GM12878 (cell line): ENCODE data around the gene DIO1. TPM values are rescaled to one million over a fixed set of nuclear protein-coding genes. Genes with fewer than 3 reads are reported as not detected.

Experiments
- ATAC-seq: fragments of 200-7000 bp; cut with Tn5 transposase; 3 replicates; pipeline ENCODE4 v1.9.1; 2020; ENCODE audit warnings: mild to moderate bottlenecking, moderate library complexity
- BruUV-seq: library from RNA; stranded (reverse); fragments of 400-500 nt; replicated peaks from 2 replicates; lab custom pipeline; 2021; lab: Mats Ljungman, UMichigan
- CTCF ChIA-PET: fragments of 300-600 bp; sonication (Branson Sonifier 250); formaldehyde crosslinking; extraction: SDS; loops from one replicate; lab custom pipeline; 2021; ENCODE audit warnings: inconsistent platforms; lab: Yijun Ruan, JAX
- POLR2A ChIA-PET: fragments of 350-600 bp; formaldehyde crosslinking; extraction: SDS; loops from one replicate; lab custom pipeline; 2021; ENCODE audit warnings: inconsistent platforms; lab: Charles Lee
- RAD21 ChIA-PET: fragments of 300-600 bp; sonication (Branson Sonifier 250); formaldehyde crosslinking; loops from one replicate; lab custom pipeline; 2023; ENCODE audit warnings: antibody characterized with exemption; ENCODE audit not compliant: unreplicated experiment; lab: Charles Lee
- SMC1A ChIA-PET: fragments of 300-600 bp; sonication (Branson Sonifier 250); formaldehyde crosslinking; loops from one replicate; lab custom pipeline; 2023; ENCODE audit not compliant: unreplicated experiment, uncharacterized antibody; lab: Charles Lee
- DNase-seq: peaks from one replicate; pipeline ENCODE4 v3.0.0-alpha.2; 2011; ENCODE audit warnings: low read depth, low spot score
- FAIRE-seq: peaks from 3 replicates; lab custom pipeline; 2011; peaks lifted over from hg19 to GRCh38; lab: Jason Lieb, UNC
- H2AFZ ChIP-seq: 2 replicates; pipeline ENCODE4 v1.6.0; 2011; ENCODE audit warnings: low read depth, low read length, control low read depth; ENCODE audit not compliant: control insufficient read depth
- H3K27ac ChIP-seq: 2 replicates; pipeline ENCODE4 v1.5.1; 2011; ENCODE audit warnings: control low read depth; ENCODE audit not compliant: control insufficient read depth, insufficient read depth
- H3K27me3 ChIP-seq, 2 experiments: replicated peaks in 1 of 2; 2 replicates each; pipeline versions ENCODE4 v1.6.0 to v1.6.1; 2011; ENCODE audit warnings: low read length in 1 of 2; ENCODE audit not compliant: control insufficient read depth in 2 of 2, insufficient read depth in 2 of 2
- H3K36me3 ChIP-seq, 2 experiments: 2 replicates each; pipeline ENCODE4 v1.5.1; 2011; ENCODE audit warnings: low read length in 1 of 2; ENCODE audit not compliant: control insufficient read depth in 2 of 2, insufficient read depth in 2 of 2
- H3K4me1 ChIP-seq: 2 replicates; pipeline ENCODE4 v1.6.1; 2011; ENCODE audit warnings: mild to moderate bottlenecking, low read length, moderate library complexity, mixed read lengths; ENCODE audit not compliant: control insufficient read depth, insufficient read depth
- H3K4me2 ChIP-seq: 2 replicates; pipeline ENCODE4 v1.6.0; 2011; ENCODE audit warnings: control low read depth; ENCODE audit not compliant: control insufficient read depth, insufficient read depth
- H3K4me3 ChIP-seq: fragments of 200-600 bp; sonication (generic); 2 replicates; pipeline ENCODE4 v1.5.1; 2016
- H3K79me2 ChIP-seq: 2 replicates; pipeline ENCODE4 v1.6.0; 2011; ENCODE audit warnings: low read length; ENCODE audit not compliant: control insufficient read depth, insufficient read depth
- H3K9ac ChIP-seq: 2 replicates; pipeline ENCODE4 v1.8.0; 2011; ENCODE audit warnings: low read length, control low read depth, mixed read lengths; ENCODE audit not compliant: control insufficient read depth, insufficient read depth
- H3K9me3 ChIP-seq: replicated peaks from 3 replicates; pipeline ENCODE4 v1.5.1; 2011; ENCODE audit warnings: mild to moderate bottlenecking, low read length; ENCODE audit not compliant: control insufficient read depth, insufficient read depth
- H4K20me1 ChIP-seq: 2 replicates; pipeline ENCODE4 v1.6.0; 2011; ENCODE audit not compliant: control insufficient read depth, insufficient read depth
- CHD4 ChIP-seq: fragments of 200-600 bp; sonication (generic); IDR thresholded peaks from 2 replicates; pipeline ENCODE4 v1.6.1; 2016; ENCODE audit warnings: mild to moderate bottlenecking
- HCFC1 ChIP-seq: fragments of 150-350 bp; IDR thresholded peaks from 2 replicates; pipeline ENCODE4 v1.6.1; 2014; ENCODE audit warnings: low read length
- IRF5 ChIP-seq: fragments of 450-650 bp; IDR thresholded peaks from 2 replicates; pipeline ENCODE4 v1.6.1; 2017; ENCODE audit warnings: borderline replicate concordance
- STAT1 ChIP-seq: fragments of 450-650 bp; conservative IDR thresholded peaks from 2 replicates; pipeline ENCODE4 v1.6.1; 2014; ENCODE audit warnings: antibody characterized with exemption, mild to moderate bottlenecking
- ZNF207 ChIP-seq: fragments of 450-650 bp; IDR thresholded peaks from 2 replicates; pipeline ENCODE4 v1.6.1; 2014; ENCODE audit warnings: antibody characterized with exemption, mild to moderate bottlenecking, borderline replicate concordance
- WGBS: methylation state at CpG from one replicate; pipeline ENCODE4 v1.1.6; 2016; ENCODE audit warnings: low lambda C conversion rate; ENCODE audit not compliant: insufficient replicate concordance, insufficient coverage; ENCODE audit errors: missing lambda C conversion rate; 5-methylcytosine and 5-hydroxymethylcytosine counted together
- in situ Hi-C: fragments of 300-500 bp; cut with MboI; formaldehyde crosslinking; loops from 9 replicates; pipeline ENCODE4 v1.14.3; 2018; ENCODE audit warnings: mixed read lengths
- intact Hi-C: fragments of 100-400 bp; cut with micrococcal nuclease; formaldehyde crosslinking; loops from one replicate; pipeline ENCODE4 v1.14.2; 2022; ENCODE audit not compliant: unreplicated experiment
- polyA plus RNA-seq, 11 experiments: library from polyadenylated mRNA; depleted of rRNA in 4 of 11; unstranded in 6 of 11; stranded (reverse) in 5 of 11; fragments of >200 nt; fragmentation: Nextera tagmentation in 4 of 11; fragmentation: Illumina TruSeq in 1 of 11; extraction: Ambion mirVana in 4 of 11; extraction: Trizol in 1 of 11; gene quantifications; 1 replicate in 1 of 11; 2 replicates in 10 of 11; pipeline versions ENCODE4 v1.2.1 to v1.2.3, GENCODE V29; 2011 to 2016; ENCODE audit warnings: inconsistent platforms in 2 of 11, missing spikeins in 2 of 11, low read depth in 1 of 11
- total RNA-seq, 4 experiments: library from RNA; depleted of rRNA in 3 of 4; stranded (reverse); fragments of >200 nt in 3 of 4; fragmentation: Illumina TruSeq in 1 of 4; extraction: Trizol in 1 of 4; gene quantifications; 2 replicates each; pipeline versions ENCODE4 v1.2.1 to v1.2.3, GENCODE V29; 2013 to 2021

The DIO1 gene
- total and polyA plus RNA-seq, 10 of the 15 experiments (the other 5 are each of a cell fraction or from before 2014, with no cell fraction given), result 0.11 to 0.26 (median 0.12) TPM; not detected in 6

- Histone ChIP-seq H3K9me3 (no peaks in the 10 kb centered on the region), H3K9ac (no peak overlapping the region), H2AFZ (no peak overlapping the region), H3K4me3 (no peak overlapping the region), H4K20me1 (no peaks in the 10 kb centered on the region)
- WGBS, result 55% methylated on average over 2 of the region's 2 CpGs
- intact Hi-C loops, result no loop called here
- no TSS peak for BruUV-seq
- TF ChIP-seq CHD4, result no peak
- TF ChIP-seq HCFC1, result no peak
- no peak for TF ChIP-seq ZNF207
- no peak for TF ChIP-seq STAT1
- TF ChIP-seq IRF5, result no peak
- TF ChIP-seq, all 136 proteins: peak for 0
- Histone ChIP-seq H3K79me2 (no peaks in the 10 kb centered on the region), H3K4me1 (no peaks in the 10 kb centered on the region), H3K36me3 (peaks cover 0 to 11% of the 10 kb centered on the region in 2 experiments; a peak in 2 of 4 replicates), H3K27ac (no peak overlapping the region), H3K27me3 (no peaks in the 10 kb centered on the region), H3K4me2 (no peak overlapping the region)
- DNase-seq (no peak), ATAC-seq (no peak), FAIRE-seq (no peak)
- POLR2A ChIA-PET, result interaction anchor here (0.6 kb wide), 1 partner anchor 11 kb away, joined by 3 read pairs; no protein-coding TSS in a partner anchor
- in situ Hi-C loops, result no loop called here
- SMC1A ChIA-PET, result interaction anchor here (1.5 to 2.4 kb wide), 2 partner anchors 18 to 20 kb away, joined by 4 to 9 read pairs; partner anchors contain the start of gene IFT25
- RAD21 ChIA-PET, result no interaction called here
- CTCF ChIA-PET, result interaction anchor here (0.6 to 1.3 kb wide), 2 partner anchors 65 to 235 kb away, joined by 3 read pairs; no protein-coding TSS in a partner anchor
These were observed 33.4 kb downstream of the DIO1 start for GRCh38 chr1:53927376-53927881.
